Stimulated activated naive CD4-positive, alpha-beta T cell treated with Interleukin-2 at 50 U/mL for 16 hours (primary cell): ENCODE results near the gene SELENOS.

Experiments used
- DNase-seq: peaks from one replicate; lab custom pipeline; 2025; lab: John Stamatoyannopoulos, UW

Gene SELENOS

GRCh38 chr15:101250873-101251829 lies 26.1 kb downstream of the SELENOS start:
- peak; percentile 65 for DNase-seq

GRCh38 chr15:101250341-101250831 lies 26.9 kb downstream of the SELENOS start:
- no peak for DNase-seq

GRCh38 chr15:101248274-101248673 lies 29.0 kb downstream of the SELENOS start:
- DNase-seq = no peak

GRCh38 chr15:101246824-101247745 lies 30.2 kb downstream of the SELENOS start:
- no peak for DNase-seq

GRCh38 chr15:101246391-101246790 lies 30.9 kb downstream of the SELENOS start:
- no peak for DNase-seq

- DNase-seq = no peak
These were observed 32.2 kb downstream of the SELENOS start for GRCh38 chr15:101244889-101245668.

GRCh38 chr15:101244036-101244781 lies 33.1 kb downstream of the SELENOS start:
- DNase-seq = no peak

GRCh38 chr15:101243420-101243819 lies 33.9 kb downstream of the SELENOS start:
- DNase-seq = no peak

- DNase-seq = no peak
These were observed 34.3 kb downstream of the SELENOS start for GRCh38 chr15:101242999-101243336.

GRCh38 chr15:101242160-101242998 lies 34.9 kb downstream of the SELENOS start:
- peak; percentile 28 for DNase-seq

- no peak for DNase-seq
These were observed 36.9 kb downstream of the SELENOS start for GRCh38 chr15:101240358-101240757.

GRCh38 chr15:101239724-101240136 lies 37.6 kb downstream of the SELENOS start:
- DNase-seq = no peak

- no peak for DNase-seq
These were observed 40.0 kb downstream of the SELENOS start for GRCh38 chr15:101237251-101237650.

- no peak for DNase-seq
These were observed 43.5 kb downstream of the SELENOS start for GRCh38 chr15:101233651-101234280.

- no peak for DNase-seq
These were observed 44.6 kb downstream of the SELENOS start for GRCh38 chr15:101232677-101233076.

- no peak for DNase-seq
These were observed 49.0 kb downstream of the SELENOS start for GRCh38 chr15:101228313-101228712.

GRCh38 chr15:101225658-101226057 lies 51.6 kb downstream of the SELENOS start:
- DNase-seq = no peak
